HG03460 (cell line): ENCODE data around the gene THSD4.
A peak's percentile ranks its signal among the peaks of the same experiment; 100 is the strongest.

Source experiments
- ATAC-seq: cut with Tn5 transposase; IDR thresholded peaks from one replicate; pipeline ENCODE4 v1.9.1; 2021; ENCODE audit not compliant: unreplicated experiment

The THSD4 gene

DNA sequence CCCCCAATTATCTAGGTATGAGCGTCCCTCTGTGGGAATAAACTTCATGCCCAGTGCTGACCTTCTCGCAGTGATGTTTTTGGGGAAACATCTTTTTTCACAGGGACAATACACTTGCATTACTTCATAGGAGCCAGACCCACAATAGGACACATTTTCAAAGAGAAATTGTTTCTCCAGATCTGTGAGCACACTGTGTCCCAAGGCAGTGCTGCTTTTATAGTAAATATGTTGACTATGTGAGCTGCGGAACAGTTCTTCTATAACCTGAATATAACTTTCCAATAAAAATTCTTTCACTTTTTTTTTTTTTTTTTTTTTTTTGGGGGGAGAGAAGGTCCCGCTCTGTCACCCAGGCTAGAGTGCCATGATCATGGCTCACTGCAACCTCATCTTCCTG lies 17.4 kb upstream of the THSD4 start:
- ATAC-seq, result no peak

DNA sequence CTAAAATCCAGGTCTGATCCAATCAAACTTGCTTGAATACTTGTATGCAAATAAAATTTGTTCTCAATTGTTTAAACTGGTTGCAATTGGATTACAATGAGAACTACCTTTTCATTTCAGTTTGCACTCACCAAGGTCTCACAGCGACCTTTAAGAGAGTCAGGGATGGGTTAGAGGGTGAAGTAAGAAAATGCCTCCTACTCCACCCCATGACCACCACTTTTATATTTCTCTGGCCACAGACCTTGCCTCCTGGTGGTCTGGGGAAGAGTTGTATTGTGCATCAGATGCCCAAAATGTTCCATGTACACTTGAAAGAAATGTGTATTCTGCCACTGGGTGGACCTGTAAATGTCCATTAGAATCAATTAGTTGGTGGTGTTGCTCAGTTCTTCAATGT lies 16.4 kb upstream of the THSD4 start:
- ATAC-seq, result no peak

- ATAC-seq, result peak; percentile 54
Measured at GRCh38 chr15:71103102-71103676, 12.1 kb upstream of the THSD4 start.

DNA sequence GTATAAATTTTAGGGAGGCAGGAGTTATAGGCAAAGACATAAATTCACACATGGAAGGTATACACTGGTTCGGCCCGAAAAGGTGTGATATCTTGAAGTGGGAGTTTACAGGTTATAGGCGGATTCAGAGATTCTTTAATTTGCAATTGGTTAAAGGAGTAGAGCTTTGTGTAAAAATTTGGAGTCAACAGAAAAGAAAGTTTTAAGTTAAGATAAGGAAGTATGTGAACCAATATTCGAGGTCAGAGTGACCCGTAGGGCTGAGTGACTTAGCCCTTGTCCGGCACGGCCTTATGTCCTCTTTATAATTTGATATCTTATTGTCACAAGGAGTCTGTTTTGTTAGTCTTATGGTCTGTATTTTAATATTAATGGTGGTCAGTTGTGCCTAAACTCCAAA lies 10.6 kb upstream of the THSD4 start:
- ATAC-seq, result no peak

DNA sequence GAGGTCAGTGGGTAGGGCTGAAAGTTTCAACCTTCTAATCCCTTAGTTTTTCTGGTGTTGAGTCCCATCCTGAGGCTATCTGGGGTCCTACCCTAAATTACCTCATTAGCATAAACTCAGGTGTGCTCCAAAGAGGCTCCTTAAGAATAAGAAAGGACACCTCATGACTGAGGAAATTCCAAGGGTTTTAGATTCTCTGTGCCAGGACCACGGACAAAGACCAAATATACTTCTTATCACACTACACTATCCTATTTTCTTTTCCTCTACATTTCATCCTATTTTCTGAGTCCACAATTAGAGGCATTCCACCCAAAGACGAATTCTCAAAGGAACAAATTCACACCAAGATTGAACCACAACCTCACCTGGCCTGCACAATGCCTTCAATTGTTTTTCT lies 9.8 kb upstream of the THSD4 start:
- no peak for ATAC-seq

DNA sequence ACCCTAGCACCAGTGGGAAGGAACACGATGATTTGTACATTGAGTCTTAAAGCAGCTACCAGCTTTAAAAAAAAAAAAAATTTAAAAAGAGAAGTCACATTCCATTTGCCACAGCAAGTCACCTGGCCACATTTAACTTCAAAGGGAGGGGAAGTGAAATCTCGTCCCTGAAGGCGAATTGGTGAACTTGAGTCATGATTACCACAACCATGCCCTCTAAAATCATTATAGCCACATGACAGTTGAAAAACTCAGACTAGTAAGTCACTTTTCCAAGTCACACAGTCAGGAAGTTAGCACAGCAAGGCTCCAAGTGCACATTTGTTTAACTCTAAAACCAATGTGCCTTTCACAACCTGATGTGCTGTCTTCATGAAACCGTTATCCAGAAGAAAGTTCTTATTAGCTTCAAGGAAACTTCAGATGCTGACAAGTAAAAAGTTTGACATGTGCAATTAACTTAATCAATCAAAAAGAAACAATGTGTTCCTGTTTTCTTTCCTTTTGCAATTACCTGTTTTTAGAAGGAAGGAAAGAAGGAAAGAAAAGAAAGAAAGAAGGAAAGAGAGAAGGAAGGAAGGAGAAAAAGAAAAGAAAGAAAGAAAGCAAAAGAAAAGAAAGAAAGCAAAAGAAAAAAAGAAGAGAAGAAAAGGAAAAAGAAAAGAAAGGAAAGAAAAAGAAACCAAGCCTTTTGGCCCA lies 8.3 kb upstream of the THSD4 start:
- no peak for ATAC-seq

- ATAC-seq, result no peak
Measured at GRCh38 chr15:71107501-71107815, 7.8 kb upstream of the THSD4 start.

DNA sequence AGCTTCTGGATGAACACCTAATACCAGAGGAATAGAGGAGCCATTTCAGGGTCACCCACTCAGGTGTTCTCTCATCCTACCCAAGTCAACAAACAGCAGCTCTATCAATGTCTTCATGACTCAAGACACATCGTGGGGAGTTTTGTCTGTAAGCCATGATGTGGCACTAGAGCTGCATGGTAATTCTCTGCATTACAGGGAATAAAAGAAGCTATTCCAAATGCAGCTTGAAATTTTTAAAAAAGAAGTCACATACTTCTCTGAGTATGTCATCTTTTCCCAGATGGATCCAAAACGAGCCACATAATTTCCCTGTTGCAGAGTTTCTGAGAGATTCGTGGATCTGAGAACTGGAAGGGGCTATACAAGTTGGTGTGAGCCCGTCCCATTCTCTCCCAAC lies 6.1 kb upstream of the THSD4 start:
- no peak for ATAC-seq

GRCh38 chr15:71109905-71110304 lies 5.4 kb upstream of the THSD4 start:
- ATAC-seq, result no peak

- no peak for ATAC-seq
Measured at GRCh38 chr15:71110405-71111180, 4.7 kb upstream of the THSD4 start.

- ATAC-seq, result no peak
Measured at GRCh38 chr15:71111181-71111565, 4.1 kb upstream of the THSD4 start.

DNA sequence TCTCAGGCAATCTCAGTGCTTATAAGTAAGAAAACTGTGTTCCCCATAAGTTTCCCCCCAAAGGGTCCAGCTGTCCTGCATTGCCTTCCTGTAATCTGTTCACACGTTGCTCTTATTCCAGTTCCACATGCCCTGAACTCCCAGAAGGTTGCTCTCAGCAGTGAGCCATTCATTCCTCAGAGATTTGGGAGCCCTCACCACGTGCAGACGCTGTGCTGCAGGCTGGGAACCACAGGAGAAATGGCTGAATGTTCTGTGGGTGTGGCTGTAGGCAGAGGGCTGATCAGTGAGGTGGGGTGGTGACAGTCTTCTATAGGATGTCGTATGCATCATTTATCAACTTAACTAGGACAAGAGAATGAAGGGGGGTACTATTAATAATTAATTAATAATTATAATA lies 3.3 kb upstream of the THSD4 start:
- no peak for ATAC-seq

- no peak for ATAC-seq
Measured at GRCh38 chr15:71112429-71112828, 2.8 kb upstream of the THSD4 start.

GRCh38 chr15:71114066-71114680 lies 1.1 kb upstream of the THSD4 start:
- ATAC-seq, result no peak

GRCh38 chr15:71115567-71116351 lies 488 bp downstream of the THSD4 start:
- no peak for ATAC-seq

DNA sequence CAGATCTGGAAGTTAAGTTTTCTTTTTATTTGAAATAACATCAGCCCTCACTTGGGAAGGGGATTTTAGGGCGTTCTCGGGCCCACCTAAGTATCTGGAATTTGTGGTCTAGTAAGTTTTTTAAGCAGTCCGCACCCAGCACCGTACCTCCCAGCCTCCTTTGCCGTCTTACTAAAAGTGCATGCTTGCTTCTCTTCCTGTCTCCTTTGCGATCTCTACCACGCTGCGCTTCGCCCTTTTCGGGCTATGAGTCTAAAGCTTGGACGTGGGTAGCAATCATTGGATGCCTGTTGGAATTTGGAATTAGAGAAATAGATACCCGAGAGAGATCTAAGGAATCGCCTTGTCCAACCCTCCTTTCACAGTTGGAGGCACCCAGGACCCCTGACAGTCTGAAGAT lies 1.1 kb downstream of the THSD4 start:
- no peak for ATAC-seq

DNA sequence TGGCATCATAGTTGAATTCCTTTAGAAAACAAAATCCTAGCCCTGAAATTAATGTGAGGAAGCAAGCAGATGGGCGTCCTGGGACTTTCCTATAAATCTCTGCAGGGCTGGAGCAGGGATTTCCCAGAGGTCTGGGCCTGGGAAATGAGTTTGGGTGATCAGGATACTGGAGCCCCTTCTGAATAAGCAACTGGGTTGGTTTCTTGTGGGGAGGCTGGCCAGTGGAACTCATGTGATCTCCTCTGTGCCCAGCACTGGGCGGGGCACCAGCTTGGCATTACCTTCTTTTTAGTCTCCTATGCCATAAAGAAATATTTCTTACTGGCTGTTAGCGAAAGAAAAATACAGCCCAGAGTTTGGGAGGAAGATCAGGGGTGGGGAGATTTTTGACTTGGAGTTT lies 1.7 kb downstream of the THSD4 start:
- ATAC-seq, result no peak

- no peak for ATAC-seq
Measured at GRCh38 chr15:71117714-71118305, 2.5 kb downstream of the THSD4 start.

- no peak for ATAC-seq
Measured at GRCh38 chr15:71118345-71118744, 3.1 kb downstream of the THSD4 start.

DNA sequence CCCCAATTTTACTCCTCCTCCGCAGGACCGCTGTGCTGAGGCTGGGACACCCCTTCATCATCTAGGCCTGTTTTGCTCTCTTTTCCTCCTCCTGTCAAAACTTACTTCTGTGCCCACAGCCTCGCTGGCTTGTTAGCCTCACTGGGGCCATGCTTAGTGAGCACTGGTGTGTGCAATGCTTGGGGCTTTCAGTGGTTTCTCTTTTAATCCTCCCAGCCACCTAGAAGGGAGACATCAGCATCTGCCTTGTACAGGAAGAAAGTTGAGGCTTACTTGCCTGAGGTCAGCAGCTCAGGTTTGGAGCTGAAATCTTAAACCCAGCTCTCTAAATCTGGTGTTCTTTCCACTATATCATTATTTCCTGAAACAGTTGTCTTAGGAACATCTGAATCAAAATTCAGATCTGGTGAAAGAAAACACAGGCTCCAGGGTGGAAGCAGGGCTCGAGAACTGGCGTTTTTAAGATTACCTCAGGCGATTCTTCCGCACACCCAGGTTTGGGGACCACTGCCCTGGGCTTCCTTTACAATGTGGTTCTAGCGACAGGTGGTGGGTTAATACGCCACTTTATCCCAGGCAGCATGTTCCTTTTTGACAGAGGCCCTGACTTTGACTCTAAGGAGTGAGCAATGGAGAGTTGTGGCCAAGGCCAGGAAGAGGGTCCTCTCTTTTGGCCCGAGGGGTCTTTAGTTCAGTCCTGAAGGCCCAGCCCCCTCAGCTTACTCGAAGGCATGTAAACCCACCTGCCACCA lies 3.8 kb downstream of the THSD4 start:
- ATAC-seq, result no peak
